Measurements from ENCODE around the gene MESP2. TPM values are rescaled to one million over a fixed set of nuclear protein-coding genes. Genes with fewer than 3 reads are reported as not detected.

Gene MESP2
- total RNA-seq, 1 donor from 2014 or later = not detected

DNA sequence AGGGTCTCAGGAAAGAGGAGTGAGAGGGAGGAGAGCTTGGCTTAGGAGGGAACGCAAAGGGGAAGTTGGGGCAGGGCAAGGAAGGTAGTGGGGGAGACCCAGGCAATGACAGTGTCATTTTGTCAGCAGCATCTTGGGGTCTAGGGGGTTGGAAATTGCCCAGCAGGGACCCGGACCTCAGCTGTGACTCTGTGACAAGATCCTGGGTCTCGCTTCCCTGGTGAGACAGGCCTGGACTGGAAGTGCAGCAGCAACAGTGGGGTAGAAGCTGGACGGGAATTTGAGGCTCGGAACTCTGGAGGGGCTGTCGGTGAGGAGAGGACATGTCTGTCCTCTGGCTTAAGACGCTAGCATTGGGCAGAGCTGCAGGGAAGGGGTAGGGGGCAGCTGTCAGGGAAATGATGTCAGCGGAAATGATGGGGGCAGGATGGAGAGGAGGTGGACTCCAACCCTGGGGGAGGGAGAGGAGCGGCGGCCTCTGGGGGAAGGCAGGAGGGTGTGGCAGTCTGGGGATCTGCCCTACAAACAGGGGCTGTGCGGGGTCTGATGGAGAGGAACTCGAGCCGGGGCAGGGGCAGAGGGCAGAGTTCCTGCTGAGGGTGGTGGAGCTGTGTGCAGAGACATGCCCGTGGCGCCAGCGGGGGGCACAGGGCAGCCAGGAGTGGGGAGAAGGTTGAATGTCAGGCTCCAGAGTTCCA, 26.2 kb downstream of the MESP2 start:
- no peak for DNase-seq

DNA sequence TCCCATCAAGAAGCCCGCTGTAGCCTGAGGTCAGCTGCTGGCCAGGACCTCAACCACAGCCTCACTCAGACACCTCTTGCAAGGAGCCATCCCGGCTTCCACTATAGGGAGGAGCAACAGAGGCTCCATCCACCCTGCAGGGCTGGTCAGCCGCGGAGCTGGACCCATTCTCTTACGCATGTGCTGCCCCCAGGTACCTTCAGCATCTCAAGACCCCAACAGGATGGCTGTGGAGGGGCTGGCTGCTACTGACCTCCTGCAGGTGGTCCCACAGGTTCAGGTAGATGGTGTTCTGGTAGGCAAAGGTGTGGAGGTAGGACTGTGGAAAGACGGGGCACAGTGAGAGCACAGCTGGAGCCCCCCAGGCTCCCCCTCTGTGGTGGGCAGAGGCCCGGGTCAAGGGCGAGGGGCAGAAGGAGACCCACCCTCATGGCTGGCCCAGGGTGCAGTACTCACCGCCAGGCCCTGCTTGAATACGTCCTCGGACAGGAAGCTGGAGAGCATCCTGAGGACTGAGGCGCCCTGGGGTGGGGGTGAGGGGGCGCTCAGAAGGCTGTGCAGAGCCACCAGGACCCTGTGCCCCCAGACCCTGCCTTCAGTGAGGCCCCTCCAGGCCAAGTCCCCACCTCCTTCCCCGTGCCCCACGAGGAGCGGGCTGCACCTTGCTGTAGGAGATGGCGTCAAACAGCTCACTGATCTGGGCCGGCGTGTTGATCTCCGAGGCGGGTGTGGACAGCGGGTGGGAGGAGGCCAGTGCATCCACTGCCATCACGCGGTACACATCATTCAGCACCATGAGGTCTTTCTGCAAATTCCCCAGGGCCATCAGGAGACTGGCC, 27.1 kb downstream of the MESP2 start:
- DNase-seq = no peak

DNA sequence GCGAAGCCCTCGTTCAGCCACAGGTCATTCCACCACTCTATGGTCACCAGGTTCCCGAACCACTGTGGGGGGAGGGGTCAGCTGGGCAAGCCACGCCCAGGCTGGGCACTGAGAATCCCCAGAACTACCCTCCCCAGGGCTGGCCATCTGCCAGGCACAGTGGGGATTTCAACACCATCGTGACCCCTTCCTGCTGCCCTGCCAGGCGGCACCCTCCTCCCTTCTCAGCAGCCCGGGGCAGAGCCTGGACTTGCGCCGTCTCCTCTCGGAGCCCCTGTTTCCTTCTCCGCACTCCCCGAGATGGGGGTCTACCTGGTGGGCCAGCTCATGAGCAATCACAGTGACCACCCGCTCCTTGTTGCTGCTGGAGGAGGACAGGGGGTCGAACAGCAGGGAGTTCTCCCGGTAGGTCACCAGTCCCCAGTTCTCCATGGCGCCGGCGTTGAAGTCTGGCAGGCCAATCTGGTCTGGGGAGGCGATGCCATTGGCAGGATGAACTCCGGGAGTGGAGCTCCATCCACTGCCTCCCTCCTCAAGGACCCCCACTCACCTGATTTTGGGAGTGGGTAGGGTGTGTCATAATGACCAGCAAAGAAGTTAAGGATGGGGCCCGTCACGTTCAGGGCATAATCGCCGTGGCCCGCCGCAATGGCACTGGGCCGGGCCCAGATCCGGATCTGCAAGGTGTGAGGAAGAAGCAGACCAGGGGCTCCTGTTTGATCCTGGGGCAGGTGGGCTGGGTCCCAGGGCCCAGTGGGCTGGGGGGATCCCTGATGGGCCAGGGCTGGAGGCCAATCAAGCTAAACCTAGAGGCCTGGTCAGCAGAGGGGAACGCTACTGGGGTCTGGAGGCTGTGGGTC, 28.0 kb downstream of the MESP2 start:
- DNase-seq = no peak

DNA sequence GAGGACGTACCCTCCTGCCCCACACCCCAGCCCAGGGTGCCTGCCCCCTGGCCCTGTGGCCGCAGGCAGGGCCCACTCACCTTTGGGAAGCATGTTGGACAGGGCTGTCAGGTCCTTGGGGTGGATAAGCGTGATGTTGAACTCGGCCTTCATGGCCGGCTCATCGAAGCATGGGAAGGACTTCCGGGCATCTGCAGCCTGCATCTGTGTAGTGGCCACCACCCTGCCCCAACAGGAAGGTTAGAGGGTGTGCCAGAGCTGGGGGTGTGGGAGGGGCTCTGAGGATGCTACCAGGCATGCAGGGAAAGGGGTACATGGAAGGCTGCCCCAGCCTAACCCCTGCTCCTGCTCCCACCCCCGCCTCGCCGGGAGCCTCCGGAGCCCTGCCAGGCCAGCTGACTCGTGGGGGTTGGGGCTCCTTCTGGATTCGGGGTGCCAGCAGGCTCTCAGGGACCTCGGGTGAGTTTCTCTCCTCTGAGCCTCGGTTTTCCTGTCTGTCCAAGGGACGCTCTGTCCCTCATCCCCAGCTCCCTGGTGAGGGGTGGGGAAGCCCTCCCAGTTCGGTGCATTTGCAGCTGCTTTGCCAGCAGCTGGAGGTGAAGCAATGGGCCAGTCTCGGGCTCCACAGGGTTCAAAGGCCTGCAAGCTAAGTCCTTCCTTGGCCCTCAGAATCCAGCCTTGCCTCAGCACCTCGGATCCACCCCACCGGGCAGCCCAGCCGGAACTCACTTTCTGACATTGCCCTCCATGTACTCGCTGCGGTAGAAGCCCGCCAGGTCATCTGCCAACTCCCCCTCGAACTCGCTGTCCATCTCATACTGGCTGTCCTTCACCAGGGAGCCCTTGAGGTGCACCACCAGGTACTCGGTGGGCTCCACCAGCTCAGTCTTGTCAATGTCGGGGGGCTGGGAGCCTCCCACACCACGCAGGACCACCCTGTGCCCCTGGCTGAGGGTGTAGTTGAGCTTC, 29.4 kb downstream of the MESP2 start:
- no peak for DNase-seq

DNA sequence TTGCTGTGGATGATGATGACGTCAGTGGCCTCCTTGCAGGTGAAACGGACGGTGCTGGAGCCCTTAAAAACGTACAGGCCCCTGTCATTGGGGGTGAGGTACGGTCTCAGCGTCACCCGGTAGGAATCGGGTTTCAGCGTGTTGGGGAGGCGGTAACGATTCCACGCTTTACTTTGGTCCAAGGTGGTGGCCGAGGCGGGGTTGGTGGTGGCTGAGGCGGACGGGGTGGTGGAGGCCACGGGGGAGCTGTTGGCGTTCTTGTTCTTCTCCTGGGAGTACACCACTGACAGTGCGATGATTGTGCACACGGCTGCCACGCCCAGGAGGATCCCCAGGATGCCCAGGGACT, 30.1 kb downstream of the MESP2 start:
- no peak for DNase-seq

DNA sequence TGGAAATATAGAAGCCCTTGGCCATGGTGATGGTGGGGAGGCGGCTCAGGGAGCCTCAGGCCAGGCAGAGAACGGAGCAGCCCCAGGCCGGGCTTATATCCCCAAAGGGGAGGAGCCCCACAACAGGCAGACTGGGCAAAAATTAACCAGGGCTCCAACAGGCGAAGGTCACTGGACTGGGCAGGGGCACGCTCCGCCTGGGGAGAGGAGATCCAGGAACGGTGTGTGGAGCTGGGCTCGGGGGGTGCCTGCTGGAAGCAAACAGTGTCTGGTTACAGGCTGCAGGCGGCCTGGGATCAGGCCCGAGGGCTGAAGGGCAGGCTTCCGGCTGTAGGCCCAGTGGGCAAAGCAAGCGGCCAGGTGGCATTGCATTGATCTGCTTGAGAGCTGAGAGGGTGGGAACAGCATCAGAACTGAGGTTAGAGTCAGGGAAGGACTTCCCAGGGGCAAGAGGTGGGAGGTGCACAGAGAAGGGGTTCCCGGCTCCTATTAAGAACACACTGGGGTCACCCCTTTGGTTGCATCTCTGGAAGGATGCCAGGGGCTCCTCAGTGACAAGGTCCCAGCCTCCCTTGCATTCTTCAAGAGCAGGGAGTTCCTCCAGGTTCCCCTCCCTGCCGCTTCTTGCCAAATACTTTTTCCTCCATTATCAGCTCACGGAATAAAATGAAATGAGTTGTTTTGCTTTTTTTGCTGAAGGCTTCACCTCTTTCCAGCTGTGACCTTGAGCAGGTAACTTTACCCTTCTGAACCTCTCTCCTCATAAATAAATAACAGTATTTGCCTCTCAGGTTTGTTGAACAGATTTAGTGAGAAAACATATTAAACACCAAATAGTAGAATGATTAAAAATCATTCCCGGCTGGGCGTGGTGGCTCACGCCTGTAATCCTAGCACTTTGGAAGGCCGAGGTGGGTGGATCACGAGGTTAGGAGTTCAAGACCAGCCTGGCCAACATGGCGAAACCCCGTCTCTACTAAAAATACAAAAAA, 30.7 kb downstream of the MESP2 start:
- no peak for DNase-seq

DNA sequence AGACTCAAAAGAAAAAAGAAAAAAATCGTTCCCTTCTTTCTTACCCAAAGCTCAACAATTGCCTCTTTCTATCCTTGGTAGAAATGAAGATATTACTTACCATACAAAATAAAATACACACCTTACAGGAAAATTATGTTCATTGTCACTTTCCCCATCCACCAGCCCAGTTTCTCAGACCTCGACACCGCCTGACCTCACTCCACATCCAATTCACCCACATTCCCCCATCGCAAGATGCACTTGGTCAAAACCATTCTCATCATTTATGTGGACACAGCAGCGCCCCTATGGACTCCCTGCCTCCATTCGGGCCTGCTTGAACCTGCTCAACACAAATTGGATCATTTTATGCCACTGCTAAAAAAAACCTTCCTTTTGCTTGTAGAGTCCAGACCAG, 31.6 kb downstream of the MESP2 start:
- DNase-seq = no peak

DNA sequence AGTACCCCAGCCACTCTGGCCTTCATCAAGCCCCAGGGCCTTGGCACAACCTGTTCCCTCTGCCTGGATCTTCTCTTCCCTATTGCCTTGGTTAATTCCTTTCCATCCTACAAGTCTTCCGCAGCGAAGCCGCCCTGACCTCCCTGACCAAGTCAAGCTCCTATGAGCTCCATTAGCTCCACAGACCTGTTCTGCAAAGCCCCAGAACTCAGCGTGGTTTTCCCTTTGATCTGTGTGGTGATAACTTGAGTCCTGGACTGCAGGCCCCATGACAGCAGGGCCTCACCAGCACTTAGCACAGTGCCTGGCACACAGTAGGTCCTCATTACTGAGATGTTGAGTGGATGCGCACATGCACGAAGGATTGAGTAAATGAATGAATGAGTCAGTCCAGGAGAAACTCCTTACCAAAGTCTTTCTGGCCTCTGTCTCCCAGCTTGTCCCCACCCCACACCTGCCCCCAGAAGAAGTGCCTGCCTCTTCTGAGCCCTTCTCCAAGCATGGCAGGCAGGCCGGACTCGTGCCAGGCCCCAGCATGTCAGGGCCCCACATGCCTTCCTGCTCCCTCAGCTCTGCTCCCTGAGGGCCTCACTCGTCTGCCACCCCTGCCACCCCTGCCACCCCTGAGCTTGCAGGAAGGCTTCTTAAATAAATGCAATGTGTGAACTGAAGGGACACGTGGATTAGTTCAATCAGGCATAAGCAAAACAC, 32.2 kb downstream of the MESP2 start:
- no peak for DNase-seq

DNA sequence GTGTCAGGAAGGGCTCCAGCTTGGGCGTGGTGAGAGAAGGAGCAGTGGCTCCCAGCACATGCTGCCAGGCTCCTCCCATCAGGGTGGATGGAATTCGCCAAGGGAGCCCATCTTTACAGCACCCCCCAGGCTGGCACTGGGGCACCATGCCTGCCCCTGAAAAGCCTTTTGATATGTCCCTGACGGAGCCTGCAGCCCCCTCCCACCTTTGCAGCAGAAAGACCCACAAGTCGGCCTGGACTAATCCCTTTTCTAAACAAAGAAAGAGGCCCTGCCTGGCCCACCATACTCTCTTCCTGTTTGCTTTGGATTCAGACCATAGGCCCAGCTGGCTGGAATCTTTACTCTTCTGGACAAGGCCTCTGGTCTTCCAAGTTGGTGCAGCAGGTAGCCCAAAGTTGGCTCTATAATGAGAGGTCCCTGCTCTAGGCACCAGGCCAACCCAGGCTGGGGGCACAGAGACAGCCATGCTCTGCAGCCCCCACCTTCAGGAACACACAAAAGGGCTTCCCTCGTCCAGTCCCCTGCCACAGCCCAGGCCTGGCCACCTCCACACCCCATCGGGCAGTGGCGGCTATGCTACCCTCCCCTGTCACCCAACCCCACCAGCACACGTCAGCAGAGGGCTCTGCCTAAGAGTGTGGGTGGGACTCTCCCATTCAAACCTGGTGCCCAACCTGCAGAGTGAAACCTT, 33.1 kb downstream of the MESP2 start:
- no peak for DNase-seq

DNA sequence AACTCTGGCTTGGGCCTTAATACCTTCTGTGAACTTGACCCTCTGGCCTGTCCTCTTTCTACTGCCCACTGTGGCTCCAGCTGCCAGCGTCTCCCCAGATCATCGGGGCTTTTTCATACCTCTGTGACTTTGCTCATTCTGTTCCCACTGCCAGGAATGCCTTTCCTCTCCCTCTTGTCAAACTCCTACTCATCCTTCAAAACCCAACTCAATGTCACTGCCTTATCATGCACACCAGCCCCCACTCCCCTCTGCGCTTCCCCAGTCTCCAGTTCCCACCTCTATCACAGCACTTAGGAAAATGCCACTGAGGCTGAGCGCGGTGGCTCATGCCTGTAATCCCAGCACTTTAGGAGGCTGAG, 33.6 kb downstream of the MESP2 start:
- DNase-seq = no peak

DNA sequence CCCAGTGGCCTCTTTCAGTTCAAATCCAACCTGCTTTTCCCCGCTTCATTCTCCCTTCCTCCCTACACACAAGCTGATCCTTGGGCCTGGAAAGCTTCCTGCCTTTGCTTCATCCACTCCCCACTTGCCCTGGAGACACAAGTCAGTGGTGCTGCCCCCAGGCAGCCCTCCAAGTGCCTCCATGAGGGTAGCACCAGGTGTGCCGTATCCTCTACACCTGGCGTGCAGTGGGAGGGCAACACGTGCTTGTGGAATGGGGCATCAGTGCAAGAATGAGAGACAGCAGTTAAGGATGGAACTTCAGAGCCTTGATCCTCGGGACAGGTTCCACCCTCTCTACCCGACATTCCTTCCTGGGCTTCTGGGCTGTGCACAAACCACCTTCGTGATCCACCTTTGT, 34.7 kb downstream of the MESP2 start:
- no peak for DNase-seq

DNA sequence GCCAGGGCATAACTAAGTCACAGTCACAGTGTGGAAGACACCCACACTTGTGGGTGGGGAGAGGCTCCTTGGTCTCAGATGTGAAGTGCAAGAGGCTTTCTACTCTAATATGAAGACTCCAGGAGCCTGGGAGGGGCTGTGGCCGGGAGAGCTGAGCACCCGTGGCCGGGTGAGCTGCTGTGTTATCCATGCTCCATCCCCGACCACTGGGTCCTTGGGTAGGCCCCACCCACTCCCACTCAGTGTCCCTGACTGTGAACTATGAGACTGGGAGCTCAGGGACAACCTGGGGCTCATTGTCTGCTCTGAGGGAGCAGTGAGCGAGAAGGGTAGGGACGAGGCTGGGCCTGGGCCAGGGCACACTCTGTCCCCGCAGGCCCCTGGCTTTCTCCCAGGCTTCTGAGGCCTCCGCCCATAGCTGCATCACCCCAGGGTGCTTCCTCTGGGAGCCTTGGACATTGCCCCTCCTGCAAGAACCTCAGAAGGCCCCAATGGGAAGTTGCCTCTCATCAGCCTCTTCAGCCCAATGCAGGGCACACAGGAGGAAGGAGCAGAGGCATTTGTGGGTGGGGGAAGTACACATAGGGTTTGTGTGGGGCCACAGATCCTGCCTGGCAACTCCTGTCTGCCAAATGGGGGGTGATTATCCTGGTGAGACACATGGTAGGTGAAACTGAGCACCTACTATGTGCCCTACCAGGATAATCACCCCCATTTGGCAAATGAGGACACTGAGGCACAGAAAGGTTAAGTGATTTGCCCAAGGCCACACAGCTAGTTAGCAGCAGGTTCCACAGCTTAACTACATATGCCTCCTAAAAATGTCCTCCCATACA, 36.1 kb downstream of the MESP2 start:
- DNase-seq = no peak

DNA sequence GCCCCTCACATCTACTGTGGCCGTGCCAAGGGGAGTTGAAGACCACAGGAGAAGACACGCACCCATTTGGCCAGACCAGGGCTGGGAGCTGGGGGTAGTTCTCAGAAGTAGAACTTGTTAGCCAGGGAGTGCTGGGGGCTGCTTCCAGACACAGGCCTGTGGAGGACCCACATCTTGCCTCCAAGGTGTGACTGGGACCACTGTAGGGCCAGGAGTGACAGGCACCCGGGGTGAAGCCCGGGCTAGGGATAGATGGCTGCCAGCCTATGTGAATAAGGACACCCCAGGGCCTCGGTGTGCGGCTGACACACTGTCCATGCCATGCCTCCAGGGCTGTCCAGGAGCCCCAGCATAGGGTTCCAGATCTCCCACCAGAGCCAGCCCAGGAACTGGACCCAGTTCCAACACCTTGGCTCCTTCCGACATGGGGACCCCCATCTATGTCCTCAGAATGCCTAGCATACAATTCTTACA, 36.8 kb downstream of the MESP2 start:
- DNase-seq = no peak

DNA sequence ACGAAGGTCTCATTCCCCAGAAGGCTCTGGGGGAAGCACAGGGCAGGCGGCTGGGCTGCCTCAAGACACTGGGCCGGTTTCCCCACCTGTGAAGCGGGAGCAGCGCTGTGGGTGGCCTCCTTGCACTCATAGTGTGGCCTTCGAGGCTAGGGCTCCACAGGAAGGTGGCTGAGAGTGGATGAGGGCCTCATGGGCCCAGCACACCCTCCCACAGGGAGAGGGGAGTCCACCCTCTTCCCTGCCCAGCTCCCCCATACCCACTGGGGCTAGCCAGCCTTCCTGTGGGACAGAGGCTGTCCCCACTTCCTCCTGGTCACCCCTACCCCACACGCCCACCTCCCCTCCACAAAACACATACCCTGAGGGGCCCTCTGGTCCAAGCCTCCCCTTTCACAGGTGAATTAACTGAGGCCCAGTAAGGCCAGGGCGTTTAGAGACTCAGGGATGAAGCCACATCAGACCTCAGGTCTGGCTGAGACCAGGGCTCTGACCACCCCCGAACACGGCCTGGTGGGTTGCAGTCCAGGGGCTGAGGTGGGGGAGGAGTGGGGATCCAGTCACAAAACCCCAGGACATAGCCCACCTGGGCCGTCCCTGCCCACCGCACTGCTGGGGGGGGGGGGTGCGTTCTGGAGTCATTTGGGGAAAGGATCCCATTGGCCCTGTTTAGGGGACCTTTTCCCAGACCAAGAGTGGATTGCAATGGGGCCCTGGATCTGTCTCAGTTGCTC, 37.4 kb downstream of the MESP2 start:
- DNase-seq = no peak

DNA sequence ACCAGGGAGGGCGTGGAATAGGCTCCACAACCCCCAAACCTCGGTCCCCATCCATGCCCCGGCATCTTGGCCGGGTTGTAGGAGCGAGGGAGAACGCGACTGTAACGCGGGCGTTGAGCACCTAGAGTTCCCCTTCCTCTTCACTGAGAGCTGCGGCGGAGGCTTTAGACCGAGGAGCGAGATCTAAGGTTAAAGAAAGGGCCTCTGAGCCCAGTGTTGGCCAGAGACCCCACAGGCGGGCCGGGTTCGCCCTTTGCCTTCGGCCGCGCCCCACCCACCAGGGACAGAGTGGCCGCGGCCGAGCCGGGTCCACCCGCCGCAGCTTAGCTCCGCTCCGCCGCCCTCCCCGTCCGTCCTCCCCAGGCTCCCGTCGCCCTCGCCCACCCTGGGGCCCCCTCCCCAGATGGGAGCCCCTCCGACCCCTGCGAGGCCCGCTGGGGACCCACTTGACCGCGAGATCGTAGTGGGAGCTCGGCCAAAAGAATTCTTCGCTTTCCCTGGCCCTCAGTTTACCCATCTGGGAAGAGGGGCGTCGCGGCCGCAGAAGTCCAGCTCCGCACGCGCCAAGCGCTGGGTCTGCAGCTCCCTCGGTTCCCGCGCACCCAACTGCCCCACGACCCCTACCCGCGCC, 38.1 kb downstream of the MESP2 start:
- no peak for DNase-seq

DNA sequence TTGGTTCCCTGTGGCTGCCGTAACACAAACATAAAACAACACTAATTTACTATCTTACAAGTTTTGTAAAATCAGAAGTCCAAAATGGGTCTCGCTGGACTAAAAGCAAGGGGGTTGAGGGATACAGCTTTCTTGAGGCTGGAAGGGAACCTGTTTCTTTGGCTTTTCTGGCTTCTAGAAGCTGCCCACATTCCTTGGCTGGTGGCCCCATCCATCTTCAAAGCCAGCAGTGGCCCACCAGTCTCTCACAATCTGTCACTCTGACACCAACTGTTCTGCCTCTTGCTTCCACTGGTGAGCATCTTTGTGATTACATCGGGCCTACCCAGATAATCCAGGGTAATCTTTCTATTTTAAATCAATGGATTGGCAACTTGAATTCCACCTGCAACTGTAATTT, 39.6 kb downstream of the MESP2 start:
- DNase-seq = no peak

DNA sequence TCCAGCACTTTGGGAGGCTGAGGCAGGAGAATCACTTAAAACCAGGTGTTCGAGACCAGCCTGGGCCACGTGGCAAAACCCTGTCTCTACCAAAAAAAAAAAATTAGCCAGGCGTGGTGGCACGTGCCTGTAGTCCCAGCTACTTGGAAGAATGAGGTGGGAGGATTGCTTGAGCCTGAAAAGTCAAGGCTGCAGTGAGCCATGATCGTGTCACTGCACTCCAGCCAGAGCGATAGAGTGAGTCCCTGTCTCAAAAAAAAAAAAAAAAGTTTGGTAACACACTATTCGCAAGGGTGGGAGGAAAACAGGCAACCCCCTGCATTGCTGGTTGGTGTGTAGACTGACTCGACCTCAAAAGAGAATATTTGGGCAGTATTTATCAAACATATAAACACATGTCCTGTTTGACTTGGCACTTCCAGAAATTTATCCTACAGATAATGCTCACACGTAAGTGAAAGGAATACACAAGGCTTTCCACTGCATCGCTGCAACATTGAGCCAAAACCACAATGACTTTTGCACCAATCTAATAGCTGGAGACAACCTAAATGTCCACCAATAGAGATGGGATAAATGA, 41.7 kb downstream of the MESP2 start:
- no peak for DNase-seq
